ENCODE measurements around the gene NOS1AP.

NOS1AP gene

GRCh38 chr1:162360874-162361260, 291.4 kb downstream of the NOS1AP start:
- Histone ChIP-seq H3K4me1 (ENCODE audit: control insufficient read depth, insufficient read depth, low read length) (no peaks in the 10 kb centered on the region), H3K4me3 (ENCODE audit: low read length) (no peak overlapping the region), H3K9ac (ENCODE audit: low read length) (no peak overlapping the region), H3K27ac (ENCODE audit: low read depth, low read length) (no peak overlapping the region), H3K36me3 (ENCODE audit: control insufficient read depth, insufficient read depth, low read length) (no peaks in the 10 kb centered on the region), H3K27me3 (ENCODE audit: control insufficient read depth, insufficient read depth, low read length) (no peaks in the 10 kb centered on the region)

- Histone ChIP-seq H3K4me3 (ENCODE audit: low read length) (no peak overlapping the region), H3K36me3 (ENCODE audit: control insufficient read depth, insufficient read depth, low read length) (no peaks in the 10 kb centered on the region), H3K27me3 (ENCODE audit: control insufficient read depth, insufficient read depth, low read length) (no peaks in the 10 kb centered on the region), H3K27ac (ENCODE audit: low read depth, low read length) (no peak overlapping the region), H3K9ac (ENCODE audit: low read length) (no peak overlapping the region), H3K4me1 (ENCODE audit: control insufficient read depth, insufficient read depth, low read length) (no peaks in the 10 kb centered on the region)
Observed at GRCh38 chr1:162361349-162361748, 291.9 kb downstream of the NOS1AP start.

GRCh38 chr1:162363823-162364222, 294.3 kb downstream of the NOS1AP start:
- H3K4me3 ChIP-seq (ENCODE audit: low read length): no peak overlapping the region
- H3K27me3 ChIP-seq (ENCODE audit: control insufficient read depth, insufficient read depth, low read length): no peaks in the 10 kb centered on the region
- no peak overlapping the region for H3K27ac ChIP-seq (ENCODE audit: low read depth, low read length)
- no peaks in the 10 kb centered on the region for H3K4me1 ChIP-seq (ENCODE audit: control insufficient read depth, insufficient read depth, low read length)
- no peaks in the 10 kb centered on the region for H3K36me3 ChIP-seq (ENCODE audit: control insufficient read depth, insufficient read depth, low read length)
- no peak overlapping the region for H3K9ac ChIP-seq (ENCODE audit: low read length)

GRCh38 chr1:162364498-162364897, 295.0 kb downstream of the NOS1AP start:
- H3K9ac ChIP-seq (ENCODE audit: low read length): no peak overlapping the region
- no peaks in the 10 kb centered on the region for H3K27me3 ChIP-seq (ENCODE audit: control insufficient read depth, insufficient read depth, low read length)
- no peaks in the 10 kb centered on the region for H3K36me3 ChIP-seq (ENCODE audit: control insufficient read depth, insufficient read depth, low read length)
- no peak overlapping the region for H3K27ac ChIP-seq (ENCODE audit: low read depth, low read length)
- no peak overlapping the region for H3K4me3 ChIP-seq (ENCODE audit: low read length)
- no peaks in the 10 kb centered on the region for H3K4me1 ChIP-seq (ENCODE audit: control insufficient read depth, insufficient read depth, low read length)

GRCh38 chr1:162365284-162366020, 296.0 kb downstream of the NOS1AP start:
- no peak overlapping the region for H3K4me3 ChIP-seq (ENCODE audit: low read length)
- no peak overlapping the region for H3K9ac ChIP-seq (ENCODE audit: low read length)
- no peaks in the 10 kb centered on the region for H3K27me3 ChIP-seq (ENCODE audit: control insufficient read depth, insufficient read depth, low read length)
- no peak overlapping the region for H3K27ac ChIP-seq (ENCODE audit: low read depth, low read length)
- H3K4me1 ChIP-seq (ENCODE audit: control insufficient read depth, insufficient read depth, low read length): no peaks in the 10 kb centered on the region
- no peaks in the 10 kb centered on the region for H3K36me3 ChIP-seq (ENCODE audit: control insufficient read depth, insufficient read depth, low read length)

- no peak overlapping the region for H3K9ac ChIP-seq (ENCODE audit: low read length)
- H3K36me3 ChIP-seq (ENCODE audit: control insufficient read depth, insufficient read depth, low read length): no peaks in the 10 kb centered on the region
- no peaks in the 10 kb centered on the region for H3K27me3 ChIP-seq (ENCODE audit: control insufficient read depth, insufficient read depth, low read length)
- no peak overlapping the region for H3K27ac ChIP-seq (ENCODE audit: low read depth, low read length)
- H3K4me1 ChIP-seq (ENCODE audit: control insufficient read depth, insufficient read depth, low read length): no peaks in the 10 kb centered on the region
- H3K4me3 ChIP-seq (ENCODE audit: low read length): no peak overlapping the region
Observed at GRCh38 chr1:162366149-162366548, 296.7 kb downstream of the NOS1AP start.

GRCh38 chr1:162366671-162367070, 297.2 kb downstream of the NOS1AP start:
- Histone ChIP-seq H3K4me1 (ENCODE audit: control insufficient read depth, insufficient read depth, low read length) (no peaks in the 10 kb centered on the region), H3K27me3 (ENCODE audit: control insufficient read depth, insufficient read depth, low read length) (no peaks in the 10 kb centered on the region), H3K4me3 (ENCODE audit: low read length) (peak overlapping the region; percentile 29), H3K36me3 (ENCODE audit: control insufficient read depth, insufficient read depth, low read length) (no peaks in the 10 kb centered on the region), H3K27ac (ENCODE audit: low read depth, low read length) (peak overlapping the region; percentile 30), H3K9ac (ENCODE audit: low read length) (no peak overlapping the region)

- H3K27me3 ChIP-seq (ENCODE audit: control insufficient read depth, insufficient read depth, low read length): no peaks in the 10 kb centered on the region
- no peak overlapping the region for H3K9ac ChIP-seq (ENCODE audit: low read length)
- peak overlapping the region; percentile 30 for H3K27ac ChIP-seq (ENCODE audit: low read depth, low read length)
- peak overlapping the region; percentile 29 for H3K4me3 ChIP-seq (ENCODE audit: low read length)
- no peaks in the 10 kb centered on the region for H3K36me3 ChIP-seq (ENCODE audit: control insufficient read depth, insufficient read depth, low read length)
- H3K4me1 ChIP-seq (ENCODE audit: control insufficient read depth, insufficient read depth, low read length): no peaks in the 10 kb centered on the region
Observed at GRCh38 chr1:162367073-162367472, 297.6 kb downstream of the NOS1AP start.

GRCh38 chr1:162367772-162368171, 298.3 kb downstream of the NOS1AP start:
- Histone ChIP-seq H3K4me1 (ENCODE audit: control insufficient read depth, insufficient read depth, low read length) (no peaks in the 10 kb centered on the region), H3K9ac (ENCODE audit: low read length) (no peak overlapping the region), H3K4me3 (ENCODE audit: low read length) (no peak overlapping the region), H3K27ac (ENCODE audit: low read depth, low read length) (no peak overlapping the region), H3K36me3 (ENCODE audit: control insufficient read depth, insufficient read depth, low read length) (no peaks in the 10 kb centered on the region), H3K27me3 (ENCODE audit: control insufficient read depth, insufficient read depth, low read length) (no peaks in the 10 kb centered on the region)

GRCh38 chr1:162368451-162368850, 299.0 kb downstream of the NOS1AP start:
- Histone ChIP-seq H3K27ac (ENCODE audit: low read depth, low read length) (no peak overlapping the region), H3K9ac (ENCODE audit: low read length) (no peak overlapping the region), H3K4me1 (ENCODE audit: control insufficient read depth, insufficient read depth, low read length) (no peaks in the 10 kb centered on the region), H3K4me3 (ENCODE audit: low read length) (no peak overlapping the region), H3K27me3 (ENCODE audit: control insufficient read depth, insufficient read depth, low read length) (no peaks in the 10 kb centered on the region), H3K36me3 (ENCODE audit: control insufficient read depth, insufficient read depth, low read length) (no peaks in the 10 kb centered on the region)

GRCh38 chr1:162369571-162369970, 300.1 kb downstream of the NOS1AP start:
- Histone ChIP-seq H3K4me3 (ENCODE audit: low read length) (no peak overlapping the region), H3K27me3 (ENCODE audit: control insufficient read depth, insufficient read depth, low read length) (no peaks in the 10 kb centered on the region), H3K9ac (ENCODE audit: low read length) (no peak overlapping the region), H3K27ac (ENCODE audit: low read depth, low read length) (no peak overlapping the region), H3K36me3 (ENCODE audit: control insufficient read depth, insufficient read depth, low read length) (no peaks in the 10 kb centered on the region), H3K4me1 (ENCODE audit: control insufficient read depth, insufficient read depth, low read length) (no peaks in the 10 kb centered on the region)

- Histone ChIP-seq H3K4me1 (ENCODE audit: control insufficient read depth, insufficient read depth, low read length) (no peaks in the 10 kb centered on the region), H3K4me3 (ENCODE audit: low read length) (no peak overlapping the region), H3K9ac (ENCODE audit: low read length) (no peak overlapping the region), H3K36me3 (ENCODE audit: control insufficient read depth, insufficient read depth, low read length) (no peaks in the 10 kb centered on the region), H3K27me3 (ENCODE audit: control insufficient read depth, insufficient read depth, low read length) (no peaks in the 10 kb centered on the region), H3K27ac (ENCODE audit: low read depth, low read length) (no peak overlapping the region)
Observed at GRCh38 chr1:162370161-162370560, 300.7 kb downstream of the NOS1AP start.

- Histone ChIP-seq H3K36me3 (ENCODE audit: control insufficient read depth, insufficient read depth, low read length) (no peaks in the 10 kb centered on the region), H3K27ac (ENCODE audit: low read depth, low read length) (no peak overlapping the region), H3K4me1 (ENCODE audit: control insufficient read depth, insufficient read depth, low read length) (no peaks in the 10 kb centered on the region), H3K9ac (ENCODE audit: low read length) (no peak overlapping the region), H3K27me3 (ENCODE audit: control insufficient read depth, insufficient read depth, low read length) (no peaks in the 10 kb centered on the region), H3K4me3 (ENCODE audit: low read length) (no peak overlapping the region)
Observed at GRCh38 chr1:162370721-162371120, 301.2 kb downstream of the NOS1AP start.

Measured in rectal smooth muscle tissue (tissue), 1 donor.